Thyroid gland (tissue), 4 donors: ENCODE measurements around the gene CHRFAM7A. TPM values are rescaled to one million over a fixed set of nuclear protein-coding genes. Genes with fewer than 3 reads are reported as not detected.
"Not testable (repeated sequence)": the region's sequence is repeated elsewhere in the genome, so short reads cannot be mapped to it uniquely, and the experiment has no call there.

Source experiments
- DNase-seq, 2 donors: peaks; one replicate each; pipeline ENCODE4 v3.0.0-alpha.2; 2019
- H3K27ac ChIP-seq, 3 donors: fragments of 200-600 bp; sonication (generic); 1 replicate in 2 of 3; 2 replicates in 1 of 3; pipeline ENCODE4 v1.5.1; 2016 to 2019; ENCODE audit warnings: mild to moderate bottlenecking in 1 of 3, moderate library complexity in 1 of 3
- H3K27me3 ChIP-seq: fragments of 200-600 bp; sonication (generic); one replicate; pipeline ENCODE4 v1.5.1; 2019
- H3K36me3 ChIP-seq, 2 donors: fragments of 200-600 bp; sonication (generic); one replicate each; pipeline ENCODE4 v1.5.1; 2016 to 2019
- H3K4me1 ChIP-seq, 2 donors: fragments of 200-600 bp; sonication (generic); one replicate each; pipeline ENCODE4 v1.5.1; 2017 to 2019
- H3K4me3 ChIP-seq, 3 donors: fragments of 200-600 bp; sonication (generic); replicated peaks in 1 of 3; 1 replicate in 2 of 3; 2 replicates in 1 of 3; pipeline ENCODE4 v1.5.1; 2016; ENCODE audit warnings: mild to moderate bottlenecking in 1 of 3
- H3K9me3 ChIP-seq: fragments of 200-600 bp; sonication (generic); one replicate; pipeline ENCODE4 v1.5.1; 2017
- WGBS, 2 donors: methylation state at CpG; one replicate each; pipeline ENCODE4 v1.1.5; 2017; 5-methylcytosine and 5-hydroxymethylcytosine counted together
- intact Hi-C: fragments of 100-400 bp; cut with DNase I; formaldehyde crosslinking; loops from one replicate; pipeline ENCODE4 v1.15.1; 2023
- total RNA-seq, 4 donors: library from RNA; depleted of rRNA; stranded (reverse); fragments of >200 nt; gene quantifications; one replicate each; pipeline ENCODE4 v1.2.3, GENCODE V29; 2016

Gene CHRFAM7A
- total RNA-seq, 4 donors from 2014 or later, result 4.8 to 36.0 (median 23.4) TPM

DNA sequence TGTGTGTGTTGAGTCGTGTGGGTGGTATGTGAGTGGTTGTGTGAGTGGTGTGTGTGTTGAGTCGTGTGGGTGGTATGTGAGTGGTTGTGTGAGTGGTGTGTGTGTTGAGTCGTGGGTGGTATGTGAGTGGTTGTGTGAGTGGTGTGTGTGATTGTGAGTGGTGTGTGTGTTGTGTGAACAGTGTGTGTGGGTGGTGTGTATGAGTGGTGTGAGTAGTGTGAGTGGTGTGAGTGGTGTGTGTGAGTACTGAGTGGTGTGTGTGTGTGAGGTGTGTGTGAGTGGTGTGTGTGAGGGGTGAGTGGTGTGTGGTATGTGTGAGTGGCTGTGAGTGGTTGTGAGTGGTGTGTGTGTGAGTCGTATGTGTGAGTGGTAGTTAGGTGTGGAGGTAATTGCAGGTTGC, 17.5 kb downstream of the CHRFAM7A start:
- not testable (repeated sequence) for H3K4me1 ChIP-seq
- 46 to 61% methylated on average over 4 of the region's 4 CpGs for WGBS, 2 donors

DNA sequence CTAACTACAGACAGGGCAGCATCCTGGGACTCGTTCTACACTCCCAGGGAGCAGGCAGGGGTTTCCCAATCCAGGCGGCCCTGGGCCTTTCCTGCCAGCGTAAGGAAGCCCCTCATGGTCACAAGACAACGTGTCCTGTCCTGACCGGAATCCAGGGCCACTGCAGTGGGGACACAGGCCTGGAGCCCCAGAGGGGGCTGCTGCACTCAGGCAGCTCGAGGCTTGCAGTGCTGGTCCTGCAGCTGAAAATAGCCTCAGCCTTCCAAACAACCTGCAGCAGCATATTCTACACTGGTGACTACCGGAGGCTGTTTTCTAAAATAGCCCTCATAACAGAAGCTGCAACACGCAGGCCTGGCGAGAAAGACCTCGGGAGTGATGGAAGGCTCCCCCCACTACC, 18.5 kb downstream of the CHRFAM7A start:
- H3K27me3 ChIP-seq, H3K9me3 ChIP-seq, H3K4me1 ChIP-seq, DNase-seq, H3K27ac ChIP-seq, H3K4me3 ChIP-seq, intact Hi-C loops, H3K36me3 ChIP-seq: not testable (repeated sequence)
- WGBS, 2 donors, result 100% methylated on average over 2 of the region's 10 CpGs; no CpG with 5 or more reads in 1 of the 2 donors

More for the DNA sequence above, 17.5 kb downstream of the CHRFAM7A start:
- intact Hi-C loops, H3K36me3 ChIP-seq, H3K4me3 ChIP-seq, DNase-seq, H3K27ac ChIP-seq, H3K27me3 ChIP-seq, H3K9me3 ChIP-seq: not testable (repeated sequence)

- DNase-seq, H3K27ac ChIP-seq, H3K9me3 ChIP-seq, H3K4me1 ChIP-seq, H3K36me3 ChIP-seq, intact Hi-C loops, H3K27me3 ChIP-seq, H3K4me3 ChIP-seq: not testable (repeated sequence)
- no CpG with 5 or more reads among the region's 3 CpGs for WGBS, 2 donors
Measured at GRCh38 chr15:30368271-30368670, 25.1 kb downstream of the CHRFAM7A start.

GRCh38 chr15:30367246-30367645, 26.1 kb downstream of the CHRFAM7A start:
- H3K27me3 ChIP-seq, H3K4me3 ChIP-seq, H3K36me3 ChIP-seq, intact Hi-C loops, H3K9me3 ChIP-seq, DNase-seq, H3K27ac ChIP-seq, H3K4me1 ChIP-seq: not testable (repeated sequence)
- 95% methylated on average over 10 to 14 of the region's 17 CpGs for WGBS, 2 donors

DNA sequence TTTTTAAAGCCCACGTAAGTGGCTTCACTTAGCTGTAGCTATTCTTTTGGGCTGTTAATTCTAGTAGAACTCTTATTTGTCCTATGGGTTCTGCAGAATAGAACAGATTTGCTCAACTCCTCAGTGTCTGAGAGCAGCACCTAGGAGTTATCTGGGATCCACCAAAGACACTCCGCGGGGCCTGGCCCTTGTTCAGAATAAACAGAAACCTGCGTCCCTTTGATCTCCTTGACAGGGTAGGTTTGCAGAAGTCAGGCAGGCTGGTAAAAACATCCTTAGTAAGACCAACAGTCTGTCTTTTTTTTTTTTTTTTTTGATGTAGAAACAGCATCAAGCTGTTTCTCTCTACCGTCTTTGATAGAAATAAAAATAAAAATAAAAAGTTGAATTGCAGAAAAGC, 31.9 kb downstream of the CHRFAM7A start:
- H3K4me3 ChIP-seq, H3K27me3 ChIP-seq, intact Hi-C loops, H3K27ac ChIP-seq, H3K9me3 ChIP-seq, DNase-seq, H3K36me3 ChIP-seq, H3K4me1 ChIP-seq: not testable (repeated sequence)
- WGBS, 2 donors, result 78% methylated on average over 1 of the region's 5 CpGs; no CpG with 5 or more reads in 1 of the 2 donors

- intact Hi-C loops, H3K9me3 ChIP-seq, DNase-seq, H3K36me3 ChIP-seq, H3K4me3 ChIP-seq, H3K27me3 ChIP-seq, H3K4me1 ChIP-seq, H3K27ac ChIP-seq: not testable (repeated sequence)
- WGBS, 2 donors, result no CpG with 5 or more reads among the region's 2 CpGs
Measured at GRCh38 chr15:30360990-30361389, 32.4 kb downstream of the CHRFAM7A start.

- H3K36me3 ChIP-seq, H3K27ac ChIP-seq, intact Hi-C loops, H3K27me3 ChIP-seq, DNase-seq, H3K4me3 ChIP-seq, H3K9me3 ChIP-seq, H3K4me1 ChIP-seq: not testable (repeated sequence)
- 65 to 72% methylated on average over 4 to 5 of the region's 6 CpGs for WGBS, 2 donors
Measured at GRCh38 chr15:30355043-30355442, 38.3 kb downstream of the CHRFAM7A start.

DNA sequence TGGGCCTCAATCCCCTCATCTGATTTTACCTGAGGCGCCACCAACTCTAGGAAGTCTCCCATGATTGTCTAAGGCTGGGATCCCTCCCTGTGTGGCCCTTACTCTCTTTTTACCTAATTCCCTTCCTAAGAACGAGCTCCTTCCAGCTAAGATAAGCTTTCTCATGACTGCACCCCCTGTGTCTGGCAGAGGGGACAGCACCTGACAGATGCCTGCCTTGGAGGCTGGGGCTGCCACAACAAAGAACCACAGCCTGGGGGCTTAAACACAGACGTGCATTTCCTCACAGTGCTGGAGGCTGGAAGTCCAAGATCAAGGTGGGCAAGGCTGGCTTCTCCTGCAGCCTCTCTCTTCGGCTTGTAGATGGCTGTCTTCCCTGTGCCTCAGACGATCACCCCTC, 43.5 kb downstream of the CHRFAM7A start:
- intact Hi-C loops, H3K4me1 ChIP-seq, H3K27me3 ChIP-seq, H3K4me3 ChIP-seq, H3K27ac ChIP-seq, DNase-seq, H3K36me3 ChIP-seq, H3K9me3 ChIP-seq: not testable (repeated sequence)
- WGBS, 2 donors, result no CpG with 5 or more reads among the region's 5 CpGs

DNA sequence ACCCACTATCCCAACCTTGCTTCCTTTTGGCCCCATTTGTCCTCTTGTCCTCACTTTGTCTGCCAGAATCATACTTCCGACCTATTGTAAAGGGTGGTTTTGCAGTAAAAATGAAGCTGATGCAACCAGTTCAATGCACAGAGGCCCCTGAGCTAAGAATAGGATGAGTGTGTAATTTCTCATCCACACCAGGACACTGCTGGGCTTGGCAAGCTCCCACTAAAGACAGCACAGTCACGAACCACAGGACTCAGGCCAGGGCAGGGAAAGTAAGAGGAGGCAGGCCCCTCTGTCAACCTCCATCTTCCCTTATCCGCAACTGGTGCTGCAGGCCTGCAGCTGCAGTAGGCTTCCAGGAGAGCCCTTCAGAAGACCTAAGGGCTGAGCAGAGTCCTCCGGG, 56.8 kb downstream of the CHRFAM7A start:
- WGBS, 2 donors, result no CpG with 5 or more reads among the region's 4 CpGs
- H3K4me1 ChIP-seq, H3K27me3 ChIP-seq, H3K27ac ChIP-seq, H3K36me3 ChIP-seq, DNase-seq, H3K4me3 ChIP-seq, H3K9me3 ChIP-seq, intact Hi-C loops: not testable (repeated sequence)

DNA sequence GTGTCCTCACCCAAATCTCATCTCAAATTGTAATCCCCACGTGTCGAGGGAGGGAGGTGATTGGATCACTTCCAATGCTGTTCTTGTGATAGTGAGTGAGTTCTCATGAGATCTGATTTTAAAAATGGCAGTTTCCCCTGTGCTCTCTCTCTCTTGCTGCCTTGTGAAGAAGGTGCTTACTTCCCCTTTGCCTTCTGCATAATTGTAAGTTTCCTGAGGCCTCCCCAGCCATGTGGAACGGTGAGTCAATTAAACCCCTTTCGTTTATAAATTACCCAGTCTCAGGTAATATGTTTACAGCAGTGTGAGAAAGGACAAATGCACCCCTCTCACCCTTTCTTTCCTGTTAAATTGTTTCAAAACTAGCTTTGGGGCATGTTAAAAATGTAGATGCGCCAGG, 59.2 kb downstream of the CHRFAM7A start:
- H3K36me3 ChIP-seq, H3K9me3 ChIP-seq, H3K4me1 ChIP-seq, H3K27me3 ChIP-seq, H3K27ac ChIP-seq, DNase-seq, intact Hi-C loops, H3K4me3 ChIP-seq: not testable (repeated sequence)
- 67 to 80% methylated on average over 2 of the region's 5 CpGs for WGBS, 2 donors
